Colonic mucosa (tissue), 4 donors: ENCODE measurements around the gene SAMD14. TPM values are rescaled to one million over a fixed set of nuclear protein-coding genes. Genes with fewer than 3 reads are reported as not detected.

Source experiments
- DNase-seq: peaks from one replicate; pipeline ENCODE4 v3.0.0-alpha.2; 2020
- H3K27ac ChIP-seq: fragments of 200-600 bp; one replicate; pipeline ENCODE4 v1.8.0; 2021
- H3K27me3 ChIP-seq: fragments of 200-600 bp; one replicate; pipeline ENCODE4 v1.8.0; 2021
- H3K36me3 ChIP-seq: fragments of 200-600 bp; one replicate; pipeline ENCODE4 v1.8.0; 2021
- H3K4me1 ChIP-seq: fragments of 200-600 bp; one replicate; pipeline ENCODE4 v1.8.0; 2021; ENCODE audit warnings: mild to moderate bottlenecking
- H3K4me3 ChIP-seq: fragments of 200-600 bp; one replicate; pipeline ENCODE4 v1.8.0; 2021
- H3K9ac ChIP-seq, 2 donors: one replicate each; pipeline ENCODE4 v1.7.0; 2013; ENCODE audit warnings: control low read depth in 2 of 2, low read depth in 2 of 2, low read length in 2 of 2
- H3K9me3 ChIP-seq: fragments of 200-600 bp; one replicate; pipeline ENCODE4 v1.8.0; 2021
- CTCF ChIP-seq: fragments of 200-600 bp; IDR thresholded peaks from one replicate; pipeline ENCODE4 v1.8.0; 2022; ENCODE audit warnings: antibody characterized with exemption, mild to moderate bottlenecking
- intact Hi-C: fragments of 100-400 bp; cut with DNase I; formaldehyde crosslinking; loops from one replicate; pipeline ENCODE4 v1.14.1; 2022
- total RNA-seq, 2 donors: library from RNA; stranded (reverse); fragmentation: NEBNext Ultra II Directional in 1 of 2; extraction: Animal tissue kit (Norgen Biotek cat#: 25700) in 1 of 2; gene quantifications; one replicate each; pipeline ENCODE4 v1.2.1, GENCODE V29; 2021
- donor health status: healthy.
- donor health status: DM: no; HTN: no; CAD: no.
- donor health status: DM: no; HTN: no; CAD: no.

The SAMD14 gene
- total RNA-seq, 2 donors from 2014 or later: 0.77 to 2.3 TPM

DNA sequence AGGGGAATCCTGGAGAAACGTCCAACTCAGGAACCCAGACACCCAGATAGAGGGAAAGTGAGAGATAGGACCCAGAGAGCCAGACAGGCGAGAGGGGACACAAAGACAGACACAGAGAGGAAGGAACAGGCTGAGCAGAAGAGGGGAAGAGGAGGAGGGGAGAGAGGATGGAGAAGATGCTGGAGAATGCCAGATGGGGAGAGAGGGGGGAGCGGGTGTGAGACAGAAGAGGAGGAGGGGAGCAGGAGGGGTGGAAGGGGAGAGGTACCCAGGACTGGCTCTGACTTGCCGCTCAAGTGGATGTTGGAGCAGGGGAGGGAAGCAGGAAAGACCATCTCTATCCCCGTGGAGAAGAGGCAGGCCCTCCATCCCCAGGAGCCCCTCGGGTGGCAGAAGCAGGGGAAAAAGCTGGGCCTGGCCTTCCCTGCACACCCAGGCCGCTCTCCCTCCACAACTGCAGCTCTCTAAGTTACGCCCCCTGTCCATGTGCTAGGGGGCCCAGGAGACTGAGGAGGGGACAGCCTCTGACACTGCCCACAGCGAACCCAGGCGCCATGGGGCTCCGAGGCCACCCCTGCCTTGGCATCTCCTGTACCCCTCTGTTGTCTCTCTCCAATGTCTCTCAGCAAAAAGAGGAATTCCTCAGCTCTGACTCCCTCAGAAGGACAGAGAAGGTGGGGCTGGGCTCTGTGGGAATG lies 15.7 kb upstream of the SAMD14 start:
- Histone ChIP-seq H3K9me3 (no peaks in the 10 kb centered on the region), H3K36me3 (no peaks in the 10 kb centered on the region), H3K27ac (no peak overlapping the region), H3K4me3 (no peak overlapping the region), H3K9ac (no peak overlapping the region), H3K4me1 (peaks cover 9% of the 10 kb centered on the region), H3K27me3 (no peaks in the 10 kb centered on the region)
- no peak for DNase-seq
- intact Hi-C loops: no loop called here
- TF ChIP-seq CTCF: no peak

DNA sequence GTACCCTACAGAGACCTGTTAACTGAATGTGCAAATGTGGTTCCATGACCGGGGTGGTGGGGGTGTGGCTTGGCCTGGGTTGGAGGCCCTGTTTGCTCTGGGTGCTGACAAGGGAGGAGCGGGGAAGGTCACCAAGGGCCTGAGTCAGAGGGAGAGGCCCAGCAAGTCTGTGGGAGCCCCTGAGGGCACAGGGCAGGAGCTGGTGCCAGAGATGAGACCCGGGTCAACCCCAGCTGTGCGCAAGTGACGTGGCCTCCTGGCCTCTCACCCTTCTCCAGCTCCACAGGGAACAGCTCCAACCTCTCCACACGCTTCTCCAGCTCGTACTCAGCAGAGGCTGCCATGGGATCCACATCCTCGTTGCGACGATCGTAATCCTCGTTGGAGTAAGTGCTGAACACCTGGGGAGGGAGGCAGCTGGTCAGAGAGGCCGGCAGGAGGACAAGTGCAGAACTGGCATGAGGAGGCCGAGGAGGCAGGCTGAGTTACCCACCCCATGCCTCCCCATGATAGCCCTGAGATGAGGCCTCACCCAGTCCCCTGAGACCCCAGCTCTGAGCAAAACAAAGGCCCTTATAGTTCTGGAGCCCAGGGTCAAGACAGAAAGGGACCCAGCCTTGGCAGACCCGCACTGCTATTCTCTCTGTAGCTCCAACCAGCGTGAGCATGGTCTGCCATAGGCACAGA lies 15.0 kb upstream of the SAMD14 start:
- no peak for DNase-seq
- Histone ChIP-seq H3K27me3 (no peaks in the 10 kb centered on the region), H3K4me1 (peaks cover 9% of the 10 kb centered on the region), H3K9me3 (no peaks in the 10 kb centered on the region), H3K27ac (no peak overlapping the region), H3K9ac (no peak overlapping the region), H3K36me3 (no peaks in the 10 kb centered on the region), H3K4me3 (no peak overlapping the region)
- intact Hi-C loops: no loop called here
- no peak for TF ChIP-seq CTCF

GRCh38 chr17:50144355-50144754 lies 14.4 kb upstream of the SAMD14 start:
- Histone ChIP-seq H3K9me3 (no peaks in the 10 kb centered on the region), H3K27ac (no peak overlapping the region), H3K27me3 (no peaks in the 10 kb centered on the region), H3K4me1 (peaks cover 9% of the 10 kb centered on the region), H3K36me3 (no peaks in the 10 kb centered on the region), H3K4me3 (no peak overlapping the region), H3K9ac (no peak overlapping the region)
- no peak for DNase-seq
- intact Hi-C loops: no loop called here
- no peak for TF ChIP-seq CTCF

- intact Hi-C loops: no loop called here
- Histone ChIP-seq H3K4me3 (no peak overlapping the region), H3K36me3 (peaks cover 7% of the 10 kb centered on the region), H3K4me1 (peaks cover 9% of the 10 kb centered on the region), H3K9me3 (no peaks in the 10 kb centered on the region), H3K9ac (no peak overlapping the region), H3K27ac (no peak overlapping the region), H3K27me3 (no peaks in the 10 kb centered on the region)
- no peak for TF ChIP-seq CTCF
- no peak for DNase-seq
Observed at GRCh38 chr17:50143461-50144176, 13.7 kb upstream of the SAMD14 start.

- Histone ChIP-seq H3K27ac (no peak overlapping the region), H3K36me3 (peaks cover 12% of the 10 kb centered on the region), H3K4me1 (peaks cover 3% of the 10 kb centered on the region), H3K9me3 (no peaks in the 10 kb centered on the region), H3K4me3 (no peak overlapping the region), H3K27me3 (no peaks in the 10 kb centered on the region), H3K9ac (no peak overlapping the region)
- intact Hi-C loops: no loop called here
- DNase-seq: no peak
- no peak for TF ChIP-seq CTCF
Observed at GRCh38 chr17:50141745-50142110, 11.8 kb upstream of the SAMD14 start.
